HCEC 1CT (cell line): ENCODE measurements around the gene SHROOM3.

ENCODE experiments used
- DNase-seq: peaks from one replicate; pipeline ENCODE4 v3.0.0-alpha.2; 2017

Gene SHROOM3

DNA sequence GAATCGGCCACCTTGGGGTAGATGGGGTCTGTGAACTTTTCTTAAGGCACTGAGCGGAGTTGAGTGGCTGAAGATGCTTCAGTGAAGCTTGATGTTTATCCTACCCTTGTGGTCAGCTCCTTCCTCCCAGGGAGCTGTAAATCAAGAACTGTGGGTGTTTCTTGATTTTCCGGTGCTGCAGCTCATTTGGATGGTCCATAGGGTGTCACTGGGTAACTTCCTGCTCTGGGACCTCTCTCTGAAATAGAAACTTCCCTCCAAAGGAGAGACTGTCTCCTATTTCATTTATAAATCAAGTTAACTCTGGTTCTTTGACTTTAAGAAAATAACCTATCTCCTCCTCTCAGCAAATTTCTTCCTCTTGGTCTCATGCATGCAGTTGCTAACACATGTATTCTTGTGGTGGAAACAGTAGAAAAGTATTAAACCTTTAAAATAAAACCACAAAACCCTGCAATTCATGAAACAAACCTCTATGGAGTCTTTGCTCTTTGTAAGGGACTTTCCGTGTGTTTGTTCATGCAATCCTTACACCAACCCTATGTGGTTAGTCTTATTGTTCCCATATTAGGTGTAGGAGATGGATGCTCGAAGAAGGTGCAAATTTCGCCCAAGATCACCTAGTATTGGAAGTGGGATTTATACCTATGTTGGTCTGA, 110.3 kb downstream of the SHROOM3 start:
- no peak for DNase-seq

DNA sequence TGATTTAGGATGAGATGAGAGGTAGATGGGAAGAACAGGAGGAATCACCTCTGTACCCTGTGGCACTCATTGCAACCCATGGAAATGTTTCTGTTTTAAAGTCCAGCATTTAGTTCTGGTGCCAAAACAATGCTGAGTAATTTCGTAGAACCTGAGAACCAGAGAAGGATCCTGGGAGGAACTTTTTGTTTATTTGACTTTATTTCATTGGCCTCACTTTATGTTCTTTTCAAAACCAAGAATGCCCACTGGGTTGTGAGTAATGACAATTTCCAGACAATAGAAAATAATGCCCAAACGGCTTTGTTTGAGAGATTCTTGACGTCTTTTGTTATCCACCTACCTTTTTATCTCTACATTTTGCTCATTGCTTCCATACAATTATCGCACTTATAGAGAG, 111.3 kb downstream of the SHROOM3 start:
- no peak for DNase-seq

GRCh38 chr4:76546759-76547742, 112.0 kb downstream of the SHROOM3 start:
- peak; percentile 71 for DNase-seq

DNA sequence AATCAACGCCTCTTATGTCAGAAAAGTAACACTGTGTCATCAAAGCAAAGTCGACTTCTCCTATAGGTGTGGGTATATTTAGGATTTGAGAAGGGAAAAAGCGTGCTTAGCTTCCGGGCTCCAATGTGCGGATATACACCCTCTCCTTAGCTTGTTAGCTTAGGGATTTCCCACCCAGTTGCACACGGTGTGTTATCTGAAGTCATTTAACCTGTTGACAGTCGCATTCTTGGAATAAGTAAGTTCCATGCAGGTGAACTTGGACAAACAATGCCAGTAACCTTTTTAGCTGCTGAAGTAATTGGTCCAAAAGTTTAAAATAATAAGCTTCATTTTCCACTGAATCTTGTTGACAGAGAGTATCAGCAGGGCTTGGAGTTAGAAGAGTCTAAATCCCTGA, 113.7 kb downstream of the SHROOM3 start:
- DNase-seq = no peak

DNA sequence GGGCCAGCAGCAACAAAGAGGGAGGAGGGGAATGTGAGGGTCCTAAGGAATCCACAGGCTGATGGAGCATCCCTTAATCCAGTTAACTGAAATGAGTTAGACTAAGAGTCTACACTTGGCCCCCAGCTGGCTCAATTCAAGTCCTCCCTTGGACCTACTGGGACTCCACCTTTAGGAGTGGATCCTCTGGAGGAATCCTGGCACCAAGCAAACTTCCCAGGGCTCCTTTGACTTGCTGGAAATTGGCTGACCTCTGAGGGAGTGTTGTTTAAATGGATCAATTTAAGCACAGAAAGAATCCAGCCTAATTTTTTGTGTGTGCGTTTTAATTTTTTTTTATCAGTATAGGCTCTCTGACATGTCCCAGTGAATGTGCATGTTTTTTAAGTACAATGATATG, 114.7 kb downstream of the SHROOM3 start:
- no peak for DNase-seq

DNA sequence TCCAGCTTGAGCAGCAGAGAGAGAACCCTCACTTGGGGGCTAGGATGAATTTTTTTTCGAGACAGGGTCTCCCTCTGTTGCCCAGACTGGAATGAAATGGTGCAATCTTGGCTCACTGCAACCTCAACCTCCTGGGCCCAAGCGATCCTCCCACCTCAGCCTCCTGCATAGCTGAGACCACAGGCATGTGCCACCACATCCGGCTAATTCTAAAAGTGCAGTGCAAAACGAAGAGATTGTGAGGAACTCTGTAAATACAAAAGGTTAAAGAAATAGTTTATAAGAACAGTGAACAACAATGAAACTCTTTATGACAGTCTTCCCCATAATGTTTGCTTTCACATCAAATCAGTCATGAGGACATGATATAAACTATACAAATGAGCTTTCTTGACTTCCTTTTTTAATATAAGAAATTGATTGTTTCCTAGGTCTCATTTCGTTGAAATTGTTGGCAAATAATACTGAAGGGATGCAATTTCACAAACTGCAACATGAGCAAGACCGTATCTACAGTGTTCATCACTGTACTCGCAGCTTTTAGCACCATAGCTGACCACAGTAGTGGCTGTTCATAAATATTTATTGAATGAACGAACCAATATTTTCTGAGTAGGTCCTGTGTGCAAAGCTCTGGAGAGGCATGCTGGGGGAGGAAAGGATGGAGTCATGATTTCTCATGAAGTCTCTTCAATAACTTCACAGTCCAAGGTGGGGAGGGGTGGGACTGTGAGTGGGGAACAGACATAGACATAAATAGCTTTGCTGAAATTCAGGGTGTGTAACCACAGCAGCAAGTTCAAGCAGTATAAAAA, 116.1 kb downstream of the SHROOM3 start:
- DNase-seq = no peak

GRCh38 chr4:76554630-76555029, 119.6 kb downstream of the SHROOM3 start:
- DNase-seq = no peak

DNA sequence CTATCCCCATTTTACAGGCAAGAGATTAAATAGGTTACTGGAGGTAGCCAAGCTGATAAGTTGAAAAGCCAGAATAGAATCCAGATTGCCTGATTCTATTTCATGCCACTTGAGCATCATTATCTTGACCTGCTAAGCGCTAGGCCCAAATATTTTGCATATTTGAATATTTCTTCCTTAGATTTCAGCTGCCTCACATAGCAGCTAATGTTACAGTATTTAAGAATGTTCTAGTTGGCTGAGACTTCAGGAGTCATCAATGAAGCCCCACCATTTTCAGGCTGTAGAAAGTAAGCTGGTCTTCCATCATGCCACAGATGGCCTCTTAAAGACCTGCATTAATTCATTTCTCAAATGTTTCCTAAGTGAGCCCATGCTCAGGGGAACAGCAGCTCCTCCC, 121.4 kb downstream of the SHROOM3 start:
- no peak for DNase-seq

DNA sequence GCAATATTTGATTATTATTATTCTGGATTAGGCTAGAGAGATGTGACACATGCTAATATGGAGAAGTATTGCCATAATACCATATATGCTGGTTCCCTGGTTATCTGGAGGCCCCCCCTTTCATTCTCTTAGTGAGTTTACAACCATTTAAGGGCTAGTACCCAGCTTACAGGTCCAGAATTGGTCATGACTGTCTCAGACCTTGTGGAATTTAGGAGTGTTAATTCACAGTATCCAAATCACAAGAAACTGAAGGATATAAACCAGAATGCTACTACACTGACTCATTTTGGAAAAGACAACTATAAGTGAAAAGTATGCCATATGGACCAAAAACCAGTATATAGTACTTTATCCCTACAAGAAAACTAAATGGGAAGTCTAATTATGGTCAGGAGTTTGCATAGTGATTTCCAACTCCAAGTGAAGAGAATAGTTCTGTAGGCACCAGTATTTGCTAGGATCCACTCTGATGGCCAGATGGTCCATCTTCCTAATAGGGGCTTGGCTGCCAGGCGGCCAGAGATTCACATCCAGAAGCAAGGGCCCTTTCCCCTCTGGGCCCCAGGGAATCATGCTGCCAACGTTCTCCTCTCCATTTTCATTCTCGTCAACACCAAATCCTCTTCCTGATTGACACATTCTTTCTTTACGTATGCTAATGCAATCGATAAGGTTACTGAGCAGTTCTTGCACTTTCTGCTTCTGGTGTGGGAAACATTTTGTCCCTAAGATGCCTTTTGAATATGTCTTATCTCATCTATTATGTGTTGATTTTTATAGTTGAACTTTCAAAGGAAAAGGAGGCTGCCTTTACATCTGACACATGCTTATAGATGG, 123.6 kb downstream of the SHROOM3 start:
- peak; percentile 33 for DNase-seq

DNA sequence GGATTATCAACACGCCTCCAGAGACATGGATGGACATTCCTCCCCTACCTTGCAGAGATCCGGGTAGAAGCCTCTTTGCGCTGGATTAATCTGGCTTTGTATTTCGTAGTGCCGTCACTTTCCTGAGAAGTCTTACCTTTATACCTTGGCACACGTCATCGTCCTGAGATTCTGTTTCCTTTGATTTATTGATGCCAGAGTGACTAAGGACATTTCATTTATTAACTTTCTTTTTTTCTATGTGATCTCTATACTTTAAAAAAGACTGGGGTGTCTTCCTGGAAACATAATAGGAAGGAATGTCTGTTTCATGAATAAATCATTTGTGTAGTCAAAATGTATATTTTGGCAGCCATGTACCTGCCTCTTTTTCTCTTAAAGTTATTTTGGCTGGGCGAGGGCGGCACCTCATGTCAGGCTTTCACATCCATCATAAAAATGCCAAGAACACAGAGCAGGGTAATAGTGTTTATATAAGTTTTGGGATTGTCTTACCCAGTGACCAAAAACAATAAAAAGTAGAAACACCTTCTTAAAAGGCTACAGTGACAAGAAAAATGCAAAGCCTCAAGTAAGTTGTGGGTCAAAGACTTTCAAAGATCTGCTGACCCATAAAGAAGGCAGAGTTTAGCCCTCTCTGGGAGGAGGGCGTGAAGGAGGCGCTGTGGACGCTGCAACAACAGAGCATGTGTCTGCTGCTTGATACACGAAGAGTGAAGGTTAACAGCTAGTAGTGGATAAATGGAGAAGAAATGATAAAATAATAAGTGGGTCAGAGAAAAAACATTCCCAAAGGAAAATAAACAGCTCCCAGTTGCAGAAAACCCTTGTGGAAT, 124.4 kb downstream of the SHROOM3 start:
- DNase-seq = no peak

DNA sequence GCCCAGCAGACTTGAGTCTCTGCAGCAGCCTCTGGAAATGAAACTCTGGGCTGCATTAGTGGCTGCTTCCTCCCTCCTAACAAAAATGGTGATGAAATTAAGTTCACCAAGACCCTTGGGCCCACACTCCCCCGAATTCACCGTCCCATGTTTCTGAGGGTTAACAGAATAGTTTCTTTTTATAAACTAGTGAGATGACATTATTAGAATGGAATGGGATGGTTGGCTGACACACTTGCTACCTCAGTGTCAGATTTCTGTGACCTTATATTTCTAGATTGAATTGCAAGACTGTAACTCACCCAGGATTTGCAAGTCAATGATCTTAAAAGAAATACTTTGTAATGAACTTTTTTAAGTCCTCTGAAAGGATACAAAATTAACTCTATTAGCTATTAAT, 127.1 kb downstream of the SHROOM3 start:
- DNase-seq = peak; percentile 72

GRCh38 chr4:76562836-76563453, 127.9 kb downstream of the SHROOM3 start:
- DNase-seq = no peak

DNA sequence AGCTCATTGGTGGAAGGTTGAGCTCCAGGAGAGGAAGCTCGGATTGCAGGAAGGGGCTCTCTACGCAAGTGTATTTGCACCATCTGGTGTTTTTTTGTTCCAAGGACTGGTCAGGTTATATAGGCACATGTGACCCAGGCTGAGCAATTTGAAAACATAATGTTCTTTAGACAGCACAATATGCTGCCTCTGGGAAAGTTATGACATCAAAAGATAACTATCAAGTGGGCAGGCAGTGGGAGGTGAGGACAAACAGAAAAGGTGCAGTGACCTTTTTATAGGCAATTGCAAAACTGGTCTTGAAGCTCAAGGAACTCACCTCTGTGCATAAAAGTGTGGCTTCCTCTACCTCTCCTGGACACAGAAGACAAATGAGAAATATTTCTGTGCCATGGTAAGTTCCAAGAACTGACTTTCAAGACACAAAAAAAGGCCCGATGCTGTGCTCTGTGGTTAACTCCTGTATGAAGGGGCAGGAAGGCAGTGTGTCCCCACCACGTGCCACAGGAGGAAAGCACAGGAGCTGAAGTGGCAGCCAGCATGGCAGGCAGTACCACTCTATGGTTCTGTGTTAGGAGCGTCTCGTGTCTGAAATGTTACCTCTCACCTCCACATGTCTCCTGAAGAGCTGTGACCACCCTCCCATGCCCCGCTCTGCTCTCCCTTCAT, 128.6 kb downstream of the SHROOM3 start:
- no peak for DNase-seq

DNA sequence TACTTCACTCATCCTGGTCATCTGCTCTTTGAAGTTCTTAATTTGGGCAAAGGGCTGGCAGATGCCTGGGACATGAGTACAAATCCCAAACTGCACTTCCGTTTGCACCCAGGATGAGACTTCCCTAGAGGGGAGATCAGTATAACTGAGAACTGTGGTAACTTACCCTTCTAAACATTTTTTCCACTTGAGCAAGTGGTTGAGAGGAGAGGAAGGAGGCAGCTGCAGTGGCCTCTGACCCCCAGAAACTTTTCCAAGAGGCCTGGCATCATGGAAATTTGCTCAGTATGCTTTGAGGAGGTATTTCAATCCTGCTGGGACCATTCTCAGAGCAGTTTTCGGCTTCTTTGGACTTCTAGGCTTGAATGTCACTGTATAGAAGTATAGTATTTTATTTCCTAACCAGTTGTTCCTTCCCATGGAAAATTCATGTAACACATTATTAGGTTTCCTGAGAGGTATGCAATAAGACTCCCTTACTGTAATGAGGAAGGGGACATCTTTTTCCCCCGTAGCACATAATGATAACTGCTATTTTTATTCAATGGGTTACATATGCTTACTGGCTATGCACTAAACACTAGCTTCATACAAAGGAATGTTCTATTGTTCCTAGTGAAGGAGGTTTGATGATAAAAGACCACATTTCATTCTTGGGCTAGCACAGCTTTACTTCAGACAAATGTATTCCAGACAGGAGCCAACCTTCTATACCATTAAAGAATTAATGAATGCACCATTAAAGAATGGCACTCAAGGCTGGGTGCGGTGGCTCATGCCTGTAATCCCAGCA, 129.3 kb downstream of the SHROOM3 start:
- DNase-seq = no peak

DNA sequence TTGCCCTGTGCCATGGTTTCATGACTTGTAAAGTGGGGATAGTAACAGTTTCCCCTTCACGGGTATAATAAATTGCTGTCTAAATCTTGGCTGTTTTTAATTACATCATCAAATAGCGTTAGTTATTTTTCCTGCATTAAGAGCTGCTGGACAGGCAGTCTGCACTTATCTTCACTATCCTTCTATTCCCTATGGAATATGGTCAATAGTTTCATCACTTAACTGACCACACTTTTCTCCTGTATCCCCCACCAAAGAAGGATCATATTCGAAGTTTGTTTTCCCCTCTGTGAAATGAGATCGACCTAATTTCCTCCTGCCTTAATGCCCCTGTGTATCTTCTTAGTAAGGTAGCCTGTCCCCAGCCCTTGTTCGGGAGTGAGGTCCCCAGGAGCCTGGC, 133.2 kb downstream of the SHROOM3 start:
- no peak for DNase-seq

GRCh38 chr4:76569225-76569624, 134.2 kb downstream of the SHROOM3 start:
- DNase-seq = no peak

GRCh38 chr4:76569706-76570105, 134.7 kb downstream of the SHROOM3 start:
- DNase-seq = no peak

DNA sequence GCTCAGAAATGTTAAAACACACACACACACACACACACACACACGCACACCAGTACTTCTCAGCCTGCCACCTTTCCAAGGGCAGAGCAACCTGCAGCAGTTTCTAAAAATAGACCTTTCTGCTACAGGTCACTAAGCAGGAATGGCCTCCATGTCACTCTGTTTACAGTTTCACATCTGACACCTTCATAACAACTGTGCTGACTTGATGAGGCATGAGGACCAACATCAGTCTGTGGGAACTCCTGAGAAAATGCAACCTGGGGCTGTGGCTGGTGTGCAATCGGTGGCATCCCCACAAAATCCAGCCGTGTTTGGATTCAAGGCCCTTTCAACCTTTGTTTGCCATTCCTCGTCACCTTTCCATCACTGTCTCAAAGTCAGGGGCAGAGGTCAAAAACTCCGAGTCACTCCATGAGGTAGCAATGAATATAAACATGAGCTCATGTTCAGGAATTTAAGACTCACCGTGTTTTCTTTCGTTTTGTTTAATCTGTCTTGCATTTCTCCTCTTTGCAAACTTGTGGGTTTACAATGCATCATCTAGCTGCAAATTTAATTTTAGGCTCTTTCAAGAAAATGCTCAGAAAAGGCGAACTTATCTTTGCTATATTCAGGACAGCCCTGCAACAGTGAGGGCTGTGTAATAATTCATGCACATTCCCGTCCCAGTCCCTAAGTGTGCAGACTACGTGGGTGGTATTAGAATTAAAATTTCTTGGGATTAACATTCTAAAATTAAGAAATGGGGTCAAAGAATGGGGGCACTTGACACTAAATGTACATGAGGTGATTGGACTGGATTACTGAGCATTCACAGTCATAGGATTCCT, 135.3 kb downstream of the SHROOM3 start:
- DNase-seq = peak; percentile 65

GRCh38 chr4:76571274-76571673, 136.2 kb downstream of the SHROOM3 start:
- no peak for DNase-seq
